SU-DHL-6 (cell line): ENCODE results near the gene F12.

ENCODE experiments used
- H2AFZ ChIP-seq: fragments of 200-600 bp; sonication (generic); 2 replicates; pipeline ENCODE4 v1.6.1; 2014; ENCODE audit warnings: low read depth, mild to moderate bottlenecking, moderate library complexity, mixed read lengths, antibody characterized with exemption, low read length; ENCODE audit not compliant: severe bottlenecking
- H3F3A ChIP-seq: fragments of 200-600 bp; shearing (Covaris generic); 2 replicates; pipeline ENCODE4 v1.6.0; 2016; ENCODE audit warnings: antibody characterized with exemption, mild to moderate bottlenecking; ENCODE audit not compliant: insufficient read depth
- H3K27ac ChIP-seq: fragments of 200-600 bp; sonication (generic); 2 replicates; pipeline ENCODE4 v1.5.1; 2016; ENCODE audit warnings: low read depth, mild to moderate bottlenecking, low read length, moderate library complexity, mixed read lengths
- H3K27me3 ChIP-seq: fragments of 200-600 bp; sonication (generic), shearing (Covaris generic); 2 replicates; pipeline ENCODE4 v1.6.0; 2014; ENCODE audit warnings: mild to moderate bottlenecking, low read length
- H3K36me3 ChIP-seq: fragments of 200-600 bp; sonication (generic); 2 replicates; pipeline ENCODE4 v1.6.1; 2014; ENCODE audit warnings: mild to moderate bottlenecking, low read length, mixed read lengths
- H3K4me2 ChIP-seq: fragments of 300-600, 200-600 bp; shearing (Covaris generic), sonication (generic); 2 replicates; pipeline ENCODE4 v1.6.0; 2014; ENCODE audit warnings: low read length, low read depth, mild to moderate bottlenecking; ENCODE audit not compliant: poor library complexity, severe bottlenecking
- H3K4me3 ChIP-seq: fragments of 200-600 bp; sonication (generic); 2 replicates; pipeline ENCODE4 v1.5.1; 2014; ENCODE audit warnings: antibody characterized with exemption, low read length, mild to moderate bottlenecking, mixed read lengths; ENCODE audit not compliant: insufficient read depth, poor library complexity, severe bottlenecking
- H3K79me2 ChIP-seq: fragments of 200-600 bp; sonication (generic); 2 replicates; pipeline ENCODE4 v1.6.1; 2014; ENCODE audit warnings: mild to moderate bottlenecking, low read length, moderate library complexity; ENCODE audit not compliant: insufficient read depth
- H3K9ac ChIP-seq: fragments of 200-600 bp; sonication (generic); 2 replicates; pipeline ENCODE4 v1.7.0; 2014; ENCODE audit warnings: mild to moderate bottlenecking, low read length
- H3K9me2 ChIP-seq: fragments of 200-600 bp; sonication (generic); replicated peaks from 2 replicates; pipeline ENCODE4 v1.6.1; 2014; ENCODE audit warnings: low read length; ENCODE audit not compliant: insufficient read depth
- H3K9me3 ChIP-seq: fragments of 200-600 bp; sonication (generic); 2 replicates; pipeline ENCODE4 v1.6.1; 2014; ENCODE audit warnings: low read length, mixed read lengths; ENCODE audit not compliant: insufficient read depth
- H4K20me1 ChIP-seq: fragments of 200-600 bp; sonication (generic); 2 replicates; pipeline ENCODE4 v1.6.1; 2014; ENCODE audit warnings: low read depth, mild to moderate bottlenecking, antibody characterized with exemption, low read length, moderate library complexity, mixed read lengths
- EZH2phosphoT487 ChIP-seq: fragments of 200-600 bp; sonication (generic), shearing (Covaris generic); conservative IDR thresholded peaks from 2 replicates; pipeline ENCODE4 v1.6.1; 2018; ENCODE audit warnings: mild to moderate bottlenecking, antibody characterized with exemption, low read length, moderate library complexity, mixed read lengths
- TF ChIP-seq, protein P1 (sequence below): fragments of 200-600 bp; sonication (generic); IDR thresholded peaks from one replicate; pipeline ENCODE4 v1.5.1; 2017; ENCODE audit warnings: antibody characterized with exemption, mild to moderate bottlenecking, low read length, moderate library complexity; ENCODE audit not compliant: insufficient read depth, poor library complexity, severe bottlenecking

Gene F12

GRCh38 chr5:177414481-177414880 lies 5.1 kb upstream of the F12 start:
- Histone ChIP-seq H3K4me2 (no peak overlapping the region), H2AFZ (no peak overlapping the region), H3K9me3 (no peaks in the 10 kb centered on the region), H3K36me3 (no peaks in the 10 kb centered on the region), H3K4me3 (no peak overlapping the region), H4K20me1 (no peaks in the 10 kb centered on the region), H3K9me2 (no peaks in the 10 kb centered on the region), H3K9ac (no peak overlapping the region), H3F3A (no peaks in the 10 kb centered on the region), H3K27me3 (no peaks in the 10 kb centered on the region), H3K79me2 (no peaks in the 10 kb centered on the region), H3K27ac (no peak overlapping the region)
- TF ChIP-seq, protein P1, sequence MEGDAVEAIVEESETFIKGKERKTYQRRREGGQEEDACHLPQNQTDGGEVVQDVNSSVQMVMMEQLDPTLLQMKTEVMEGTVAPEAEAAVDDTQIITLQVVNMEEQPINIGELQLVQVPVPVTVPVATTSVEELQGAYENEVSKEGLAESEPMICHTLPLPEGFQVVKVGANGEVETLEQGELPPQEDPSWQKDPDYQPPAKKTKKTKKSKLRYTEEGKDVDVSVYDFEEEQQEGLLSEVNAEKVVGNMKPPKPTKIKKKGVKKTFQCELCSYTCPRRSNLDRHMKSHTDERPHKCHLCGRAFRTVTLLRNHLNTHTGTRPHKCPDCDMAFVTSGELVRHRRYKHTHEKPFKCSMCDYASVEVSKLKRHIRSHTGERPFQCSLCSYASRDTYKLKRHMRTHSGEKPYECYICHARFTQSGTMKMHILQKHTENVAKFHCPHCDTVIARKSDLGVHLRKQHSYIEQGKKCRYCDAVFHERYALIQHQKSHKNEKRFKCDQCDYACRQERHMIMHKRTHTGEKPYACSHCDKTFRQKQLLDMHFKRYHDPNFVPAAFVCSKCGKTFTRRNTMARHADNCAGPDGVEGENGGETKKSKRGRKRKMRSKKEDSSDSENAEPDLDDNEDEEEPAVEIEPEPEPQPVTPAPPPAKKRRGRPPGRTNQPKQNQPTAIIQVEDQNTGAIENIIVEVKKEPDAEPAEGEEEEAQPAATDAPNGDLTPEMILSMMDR = no peak
- no peak for TF ChIP-seq EZH2phosphoT487

DNA sequence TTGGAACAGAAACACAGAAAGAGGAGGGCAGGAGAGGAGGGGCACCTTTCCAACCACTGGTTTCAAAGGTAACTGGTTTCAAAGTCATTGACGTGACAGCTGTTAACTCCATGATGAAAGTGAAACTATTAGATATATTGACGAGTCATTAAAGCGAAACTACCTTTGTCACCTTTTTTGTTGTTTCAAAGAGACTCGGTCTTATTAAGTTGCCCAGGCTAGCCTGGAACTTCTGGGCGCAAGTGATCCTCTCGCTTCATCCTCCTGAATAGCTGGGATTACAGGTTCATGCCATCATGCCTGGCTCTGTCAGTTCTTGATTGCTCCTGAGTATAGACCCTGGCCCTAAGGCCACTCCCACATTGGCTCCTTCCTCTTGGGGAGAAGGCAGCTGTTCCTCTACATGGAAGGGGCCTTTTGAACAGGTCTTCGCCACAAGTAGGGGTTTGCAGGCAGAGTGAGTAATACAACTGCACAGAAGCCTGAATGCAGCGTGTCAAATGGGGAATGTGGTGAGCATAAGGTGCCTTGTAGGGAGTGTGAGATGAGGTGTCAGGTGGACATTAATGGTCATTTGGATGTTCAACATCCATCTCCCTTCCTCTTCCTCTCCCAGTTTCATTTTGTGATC lies 3.4 kb upstream of the F12 start:
- Histone ChIP-seq H2AFZ (no peak overlapping the region), H3K4me2 (no peak overlapping the region), H3F3A (no peaks in the 10 kb centered on the region), H3K4me3 (no peak overlapping the region), H4K20me1 (no peaks in the 10 kb centered on the region), H3K9me3 (no peaks in the 10 kb centered on the region), H3K36me3 (no peaks in the 10 kb centered on the region), H3K9ac (no peak overlapping the region), H3K27ac (no peak overlapping the region), H3K9me2 (no peaks in the 10 kb centered on the region), H3K27me3 (no peaks in the 10 kb centered on the region), H3K79me2 (no peaks in the 10 kb centered on the region)
- TF ChIP-seq EZH2phosphoT487 = no peak
- TF ChIP-seq, protein P1 = no peak

DNA sequence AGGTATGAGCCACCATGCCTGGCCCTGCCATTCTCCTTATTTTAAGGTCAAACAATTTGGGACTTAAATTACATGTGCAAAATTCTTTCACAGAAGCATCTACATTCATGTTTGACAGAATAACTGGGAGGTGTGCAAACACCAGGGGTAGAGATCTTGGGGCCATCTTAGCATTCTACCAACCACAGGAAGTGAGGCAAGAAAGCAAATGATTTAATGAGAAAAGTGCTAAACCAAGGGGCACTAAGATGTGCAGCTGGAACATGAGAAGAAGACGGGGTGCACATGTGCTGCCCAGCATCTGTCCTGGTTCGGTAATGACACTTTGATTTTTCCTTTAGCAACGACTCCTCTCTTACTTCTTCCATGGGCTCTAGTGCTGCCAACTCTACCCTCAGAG lies 1.2 kb upstream of the F12 start:
- Histone ChIP-seq H3F3A (no peaks in the 10 kb centered on the region; the same call in 1 of the 2 replicates), H4K20me1 (no peaks in the 10 kb centered on the region), H3K4me2 (no peak overlapping the region), H3K9me3 (no peaks in the 10 kb centered on the region), H3K4me3 (no peak overlapping the region), H3K9me2 (no peaks in the 10 kb centered on the region), H3K27ac (no peak overlapping the region), H3K79me2 (no peaks in the 10 kb centered on the region), H3K36me3 (no peaks in the 10 kb centered on the region), H2AFZ (no peak overlapping the region), H3K27me3 (no peaks in the 10 kb centered on the region), H3K9ac (no peak overlapping the region)
- TF ChIP-seq, protein P1 = no peak

DNA sequence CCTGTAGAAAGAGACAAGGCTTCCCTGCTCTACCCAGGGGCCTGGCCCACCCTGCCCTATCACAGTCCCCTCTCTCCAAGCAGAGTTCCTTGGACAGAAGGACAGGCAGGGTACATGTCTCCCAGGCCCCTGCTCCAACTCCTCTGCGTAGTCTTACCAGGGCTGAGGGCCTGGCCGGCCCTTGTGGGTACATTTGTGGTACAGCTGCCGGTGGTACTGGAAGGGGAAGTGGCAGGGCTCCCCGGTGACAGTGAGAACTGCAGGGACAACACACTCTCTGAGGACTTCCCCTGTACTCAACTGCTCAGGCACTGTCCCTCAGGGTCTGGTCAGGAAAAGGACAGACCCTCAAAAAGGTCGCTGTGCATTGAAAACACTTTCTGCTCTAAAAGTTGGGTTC lies 3.6 kb downstream of the F12 start:
- TF ChIP-seq EZH2phosphoT487 = no peak
- TF ChIP-seq, protein P1 = no peak
- Histone ChIP-seq H3K36me3 (no peaks in the 10 kb centered on the region), H3K9ac (no peak overlapping the region), H3F3A (no peaks in the 10 kb centered on the region; the same call in 1 of the 2 replicates), H4K20me1 (no peaks in the 10 kb centered on the region), H3K9me2 (no peaks in the 10 kb centered on the region), H3K27me3 (no peaks in the 10 kb centered on the region), H3K9me3 (no peaks in the 10 kb centered on the region), H3K79me2 (no peaks in the 10 kb centered on the region), H3K27ac (no peak overlapping the region), H2AFZ (no peak overlapping the region), H3K4me3 (no peak overlapping the region), H3K4me2 (no peak overlapping the region)
